RWPE1 (cell line): Measurements from ENCODE around the gene ATP2B1.

Experiments
- CTCF ChIA-PET: fragments of 350-600 bp; sonication (Branson Sonifier 250); formaldehyde crosslinking; extraction: SDS; loops from one replicate; lab custom pipeline; 2021; lab: Yijun Ruan, JAX
- POLR2A ChIA-PET: fragments of 400-600 bp; formaldehyde crosslinking; extraction: SDS; loops from one replicate; lab custom pipeline; 2020; ENCODE audit warnings: antibody characterized with exemption; ENCODE audit not compliant: low non-redundant PET; lab: Yijun Ruan, JAX
- DNase-seq: peaks from one replicate; pipeline ENCODE4 v3.0.0; 2012; ENCODE audit warnings: low spot score
- H3K27ac ChIP-seq: fragments of 450-650 bp; 2 replicates; pipeline ENCODE4 v1.5.1; 2017
- TF ChIP-seq, protein P1 (sequence below): fragments of 450-650 bp; conservative IDR thresholded peaks from 2 replicates; pipeline ENCODE4 v1.5.1; 2017; ENCODE audit warnings: low read depth, mild to moderate bottlenecking

ATP2B1 gene

DNA sequence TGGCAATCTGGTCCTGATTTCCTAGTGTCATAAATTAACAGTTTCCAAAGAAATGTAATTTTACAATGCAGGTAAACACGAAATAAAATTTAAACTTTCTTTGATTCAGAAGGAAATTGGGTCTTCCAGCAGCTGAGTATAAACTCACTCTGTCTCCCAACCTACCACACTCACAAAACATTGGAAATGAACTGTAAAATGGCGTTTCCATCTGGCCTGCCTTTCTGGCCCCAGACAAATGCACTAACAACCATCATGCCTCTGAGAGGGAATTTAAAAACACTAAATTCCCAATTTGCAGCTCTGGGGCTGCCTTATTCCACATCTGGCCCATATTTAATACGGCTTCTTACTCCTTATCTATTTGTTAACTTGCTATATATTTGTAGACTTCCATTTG, 19.3 kb downstream of the ATP2B1 start:
- TF ChIP-seq, protein P1, sequence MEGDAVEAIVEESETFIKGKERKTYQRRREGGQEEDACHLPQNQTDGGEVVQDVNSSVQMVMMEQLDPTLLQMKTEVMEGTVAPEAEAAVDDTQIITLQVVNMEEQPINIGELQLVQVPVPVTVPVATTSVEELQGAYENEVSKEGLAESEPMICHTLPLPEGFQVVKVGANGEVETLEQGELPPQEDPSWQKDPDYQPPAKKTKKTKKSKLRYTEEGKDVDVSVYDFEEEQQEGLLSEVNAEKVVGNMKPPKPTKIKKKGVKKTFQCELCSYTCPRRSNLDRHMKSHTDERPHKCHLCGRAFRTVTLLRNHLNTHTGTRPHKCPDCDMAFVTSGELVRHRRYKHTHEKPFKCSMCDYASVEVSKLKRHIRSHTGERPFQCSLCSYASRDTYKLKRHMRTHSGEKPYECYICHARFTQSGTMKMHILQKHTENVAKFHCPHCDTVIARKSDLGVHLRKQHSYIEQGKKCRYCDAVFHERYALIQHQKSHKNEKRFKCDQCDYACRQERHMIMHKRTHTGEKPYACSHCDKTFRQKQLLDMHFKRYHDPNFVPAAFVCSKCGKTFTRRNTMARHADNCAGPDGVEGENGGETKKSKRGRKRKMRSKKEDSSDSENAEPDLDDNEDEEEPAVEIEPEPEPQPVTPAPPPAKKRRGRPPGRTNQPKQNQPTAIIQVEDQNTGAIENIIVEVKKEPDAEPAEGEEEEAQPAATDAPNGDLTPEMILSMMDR, result no peak
- H3K27ac ChIP-seq, result no peak overlapping the region
- CTCF ChIA-PET, result no interaction called here
- POLR2A ChIA-PET, result no interaction called here
- DNase-seq, result no peak

DNA sequence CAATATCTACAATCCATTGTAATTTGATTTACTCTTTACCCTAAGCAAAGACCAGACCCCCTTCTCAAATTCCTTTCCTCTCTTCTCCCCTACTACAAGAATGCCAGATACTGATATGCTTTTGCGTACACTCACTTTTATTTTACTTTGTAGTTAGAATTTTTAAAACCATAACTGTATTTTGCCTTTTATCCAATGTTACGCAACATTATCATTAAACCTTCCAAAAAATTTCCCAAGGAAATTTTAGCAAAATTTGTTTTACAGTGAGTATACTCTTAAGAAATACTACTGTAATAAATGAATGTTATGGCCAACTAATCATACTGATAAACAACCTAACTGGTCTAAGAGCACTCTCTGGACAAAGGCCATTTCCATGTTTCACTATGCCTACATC, 22.3 kb downstream of the ATP2B1 start:
- TF ChIP-seq, protein P1, result no peak
- CTCF ChIA-PET, result no interaction called here
- DNase-seq, result no peak
- no peak overlapping the region for H3K27ac ChIP-seq
- POLR2A ChIA-PET, result no interaction called here

DNA sequence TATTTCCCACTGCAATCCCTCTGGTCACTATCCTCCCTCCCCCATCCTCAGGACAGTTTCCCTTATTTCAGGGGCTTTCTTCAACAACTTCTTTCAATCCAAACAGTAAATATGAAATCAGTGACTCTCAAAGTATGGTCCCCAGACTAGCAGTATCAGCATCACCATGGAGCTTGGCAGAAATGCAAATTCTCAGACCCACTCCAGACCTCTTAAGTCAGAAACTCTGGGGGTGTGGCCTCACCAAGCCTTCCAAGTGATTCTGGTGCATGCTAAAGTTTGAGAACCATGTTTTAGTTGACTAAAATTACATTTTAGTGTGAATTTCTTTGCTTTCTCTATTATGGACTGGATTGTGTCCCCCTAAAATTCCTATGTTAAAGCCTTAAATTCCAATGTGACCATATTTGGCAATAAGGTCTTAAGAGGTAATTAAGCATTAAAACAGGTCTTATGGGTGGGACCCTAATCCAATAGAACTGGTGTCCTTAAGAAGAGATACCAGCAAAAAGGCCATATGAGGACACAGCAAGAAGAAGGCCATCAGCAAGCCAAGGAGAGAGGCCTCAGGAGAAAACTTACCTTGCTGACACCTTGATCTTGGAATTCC, 23.2 kb downstream of the ATP2B1 start:
- no peak overlapping the region for H3K27ac ChIP-seq
- no peak for DNase-seq
- TF ChIP-seq, protein P1, result no peak
- CTCF ChIA-PET, result no interaction called here
- POLR2A ChIA-PET, result no interaction called here

DNA sequence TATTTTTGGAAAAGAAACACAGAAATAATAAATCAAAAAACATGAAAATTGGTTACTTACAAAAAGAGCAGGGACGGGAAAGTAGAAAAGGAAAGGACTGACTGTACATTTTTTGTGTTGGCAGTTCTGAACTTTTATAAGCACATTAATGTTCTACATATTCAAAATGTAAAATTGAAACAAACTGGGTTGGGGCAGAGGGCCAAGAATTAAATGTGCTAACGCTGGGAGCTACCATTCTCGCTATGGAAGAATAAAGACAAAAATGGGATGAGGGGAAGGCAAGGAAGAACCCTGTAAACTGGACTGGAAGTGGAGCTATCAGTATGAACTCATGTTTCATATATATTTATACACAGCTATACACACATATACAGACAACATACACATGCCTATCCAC, 24.5 kb downstream of the ATP2B1 start:
- TF ChIP-seq, protein P1, result no peak
- DNase-seq, result no peak
- POLR2A ChIA-PET, result no interaction called here

DNA sequence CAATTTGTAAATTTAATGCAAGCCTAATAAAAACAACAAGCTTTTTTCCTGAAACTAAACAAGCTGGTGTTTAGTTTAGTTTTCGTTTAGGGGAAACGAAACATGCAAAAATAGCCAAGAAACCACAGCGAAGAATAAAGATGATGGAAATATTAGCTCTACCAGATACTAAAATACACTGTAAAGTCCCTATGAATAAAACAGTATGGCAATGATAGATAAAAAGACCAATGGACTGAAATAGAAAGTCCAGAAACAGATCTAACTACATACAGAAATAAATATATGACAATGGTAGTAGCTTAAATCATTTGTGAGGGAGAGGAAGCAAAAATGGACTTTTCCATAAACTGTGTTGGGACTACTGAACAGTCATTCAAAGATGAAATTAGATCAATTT, 26.4 kb downstream of the ATP2B1 start:
- no peak for DNase-seq
- no peak overlapping the region for H3K27ac ChIP-seq
- ChIA-PET CTCF (interaction anchor here (0.9 kb wide), 1 partner anchor 10 kb away, joined by 4 read pairs; no protein-coding TSS in a partner anchor), POLR2A (no interaction called here)
- TF ChIP-seq, protein P1, result no peak

More for the DNA sequence above, 24.5 kb downstream of the ATP2B1 start:
- CTCF ChIA-PET, result no interaction called here
- no peak overlapping the region for H3K27ac ChIP-seq

DNA sequence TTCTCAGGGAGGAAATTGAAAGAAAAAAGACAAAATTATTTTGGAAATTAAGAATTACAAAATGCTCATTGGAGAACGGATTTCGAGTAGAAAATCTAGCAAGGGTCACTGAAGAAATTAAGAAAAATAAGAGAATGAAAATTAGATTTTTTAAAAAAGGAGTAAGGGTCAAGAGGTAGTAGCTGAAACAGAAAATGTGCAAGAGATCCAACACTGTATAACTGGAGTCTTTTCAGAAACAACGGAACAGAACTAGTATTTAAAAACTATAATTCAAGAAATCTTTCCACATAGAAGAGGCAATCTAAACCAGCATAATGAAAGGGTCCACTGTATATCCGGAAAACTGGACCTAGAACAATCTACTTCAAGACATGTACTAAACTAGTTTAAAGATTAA, 28.2 kb downstream of the ATP2B1 start:
- no peak for DNase-seq
- H3K27ac ChIP-seq, result no peak overlapping the region
- ChIA-PET CTCF (interaction anchor here (0.6 kb wide), 1 partner anchor 209 kb away, joined by 5 read pairs; no protein-coding TSS in a partner anchor), POLR2A (no interaction called here)
- TF ChIP-seq, protein P1, result no peak
